Activated T-cell treated with anti-CD3 and anti-CD28 coated beads for 24 hours (primary cell): ENCODE measurements around the gene CDKN2B.
"Not testable (repeated sequence)": the region's sequence is repeated elsewhere in the genome, so short reads cannot be mapped to it uniquely, and the experiment has no call there.

ENCODE experiments used
- DNase-seq: peaks from one replicate; pipeline ENCODE4 v3.0.0-alpha.2; 2020; ENCODE audit warnings: low read depth

The CDKN2B gene

GRCh38 chr9:22008717-22009505 is at the start of gene CDKN2B:
TSS of gene CDKN2B (minus strand) at chr9:22009305. CDS start at chr9:22008953, 352 bp downstream.
- DNase-seq = peak; percentile 46

- DNase-seq = not testable (repeated sequence)
Measured at GRCh38 chr9:22057972-22058371, 48.9 kb upstream of the CDKN2B start.

- DNase-seq = no peak
Measured at GRCh38 chr9:22056402-22056801, 47.3 kb upstream of the CDKN2B start.

GRCh38 chr9:22055090-22055489 is 46.0 kb upstream of the CDKN2B start:
- no peak for DNase-seq

GRCh38 chr9:22054529-22054928 is 45.4 kb upstream of the CDKN2B start:
- no peak for DNase-seq

GRCh38 chr9:22054076-22054475 is 45.0 kb upstream of the CDKN2B start:
- no peak for DNase-seq

- no peak for DNase-seq
Measured at GRCh38 chr9:22053178-22053577, 44.1 kb upstream of the CDKN2B start.

GRCh38 chr9:22052376-22052945 is 43.4 kb upstream of the CDKN2B start:
- peak; percentile 41 for DNase-seq

- no peak for DNase-seq
Measured at GRCh38 chr9:22050924-22051323, 41.8 kb upstream of the CDKN2B start.

- DNase-seq = no peak
Measured at GRCh38 chr9:22049411-22049810, 40.3 kb upstream of the CDKN2B start.

GRCh38 chr9:22047596-22047995 is 38.5 kb upstream of the CDKN2B start:
- DNase-seq = no peak

- no peak for DNase-seq
Measured at GRCh38 chr9:22046243-22046885, 37.3 kb upstream of the CDKN2B start.

- no peak for DNase-seq
Measured at GRCh38 chr9:22045423-22045822, 36.3 kb upstream of the CDKN2B start.

GRCh38 chr9:22044583-22044982 is 35.5 kb upstream of the CDKN2B start:
- DNase-seq = no peak

GRCh38 chr9:22043928-22044327 is 34.8 kb upstream of the CDKN2B start:
- no peak for DNase-seq

GRCh38 chr9:22041775-22042174 is 32.7 kb upstream of the CDKN2B start:
- DNase-seq = no peak

GRCh38 chr9:22041344-22041743 is 32.2 kb upstream of the CDKN2B start:
- no peak for DNase-seq

- no peak for DNase-seq
Measured at GRCh38 chr9:22040760-22041159, 31.7 kb upstream of the CDKN2B start.

GRCh38 chr9:22039258-22039657 is 30.2 kb upstream of the CDKN2B start:
- no peak for DNase-seq

GRCh38 chr9:22037954-22038690 is 29.0 kb upstream of the CDKN2B start:
- DNase-seq = no peak

- DNase-seq = no peak
Measured at GRCh38 chr9:22036866-22037626, 27.9 kb upstream of the CDKN2B start.

GRCh38 chr9:22035591-22036011 is 26.5 kb upstream of the CDKN2B start:
- DNase-seq = no peak
